GM12878 (cell line): Measurements from ENCODE around the gene MIR17HG. TPM values are rescaled to one million over a fixed set of nuclear protein-coding genes. Genes with fewer than 3 reads are reported as not detected.

Source experiments
- ATAC-seq: fragments of 200-7000 bp; cut with Tn5 transposase; 3 replicates; pipeline ENCODE4 v1.9.1; 2020; ENCODE audit warnings: mild to moderate bottlenecking, moderate library complexity
- BruUV-seq: library from RNA; stranded (reverse); fragments of 400-500 nt; replicated peaks from 2 replicates; lab custom pipeline; 2021; lab: Mats Ljungman, UMichigan
- CTCF ChIA-PET: fragments of 300-600 bp; sonication (Branson Sonifier 250); formaldehyde crosslinking; extraction: SDS; loops from one replicate; lab custom pipeline; 2021; ENCODE audit warnings: inconsistent platforms; lab: Yijun Ruan, JAX
- POLR2A ChIA-PET: fragments of 350-600 bp; formaldehyde crosslinking; extraction: SDS; loops from one replicate; lab custom pipeline; 2021; ENCODE audit warnings: inconsistent platforms; lab: Charles Lee
- RAD21 ChIA-PET: fragments of 300-600 bp; sonication (Branson Sonifier 250); formaldehyde crosslinking; loops from one replicate; lab custom pipeline; 2023; ENCODE audit warnings: antibody characterized with exemption; ENCODE audit not compliant: unreplicated experiment; lab: Charles Lee
- SMC1A ChIA-PET: fragments of 300-600 bp; sonication (Branson Sonifier 250); formaldehyde crosslinking; loops from one replicate; lab custom pipeline; 2023; ENCODE audit not compliant: unreplicated experiment, uncharacterized antibody; lab: Charles Lee
- DNase-seq: peaks from one replicate; pipeline ENCODE4 v3.0.0-alpha.2; 2011; ENCODE audit warnings: low read depth, low spot score
- FAIRE-seq: peaks from 3 replicates; lab custom pipeline; 2011; peaks lifted over from hg19 to GRCh38; lab: Jason Lieb, UNC
- H2AFZ ChIP-seq: 2 replicates; pipeline ENCODE4 v1.6.0; 2011; ENCODE audit warnings: low read depth, low read length, control low read depth; ENCODE audit not compliant: control insufficient read depth
- H3K27ac ChIP-seq: 2 replicates; pipeline ENCODE4 v1.5.1; 2011; ENCODE audit warnings: control low read depth; ENCODE audit not compliant: control insufficient read depth, insufficient read depth
- H3K27me3 ChIP-seq, 2 experiments: replicated peaks in 1 of 2; 2 replicates each; pipeline versions ENCODE4 v1.6.0 to v1.6.1; 2011; ENCODE audit warnings: low read length in 1 of 2; ENCODE audit not compliant: control insufficient read depth in 2 of 2, insufficient read depth in 2 of 2
- H3K36me3 ChIP-seq, 2 experiments: 2 replicates each; pipeline ENCODE4 v1.5.1; 2011; ENCODE audit warnings: low read length in 1 of 2; ENCODE audit not compliant: control insufficient read depth in 2 of 2, insufficient read depth in 2 of 2
- H3K4me1 ChIP-seq: 2 replicates; pipeline ENCODE4 v1.6.1; 2011; ENCODE audit warnings: mild to moderate bottlenecking, low read length, moderate library complexity, mixed read lengths; ENCODE audit not compliant: control insufficient read depth, insufficient read depth
- H3K4me2 ChIP-seq: 2 replicates; pipeline ENCODE4 v1.6.0; 2011; ENCODE audit warnings: control low read depth; ENCODE audit not compliant: control insufficient read depth, insufficient read depth
- H3K4me3 ChIP-seq: fragments of 200-600 bp; sonication (generic); 2 replicates; pipeline ENCODE4 v1.5.1; 2016
- H3K79me2 ChIP-seq: 2 replicates; pipeline ENCODE4 v1.6.0; 2011; ENCODE audit warnings: low read length; ENCODE audit not compliant: control insufficient read depth, insufficient read depth
- H3K9ac ChIP-seq: 2 replicates; pipeline ENCODE4 v1.8.0; 2011; ENCODE audit warnings: low read length, control low read depth, mixed read lengths; ENCODE audit not compliant: control insufficient read depth, insufficient read depth
- H3K9me3 ChIP-seq: replicated peaks from 3 replicates; pipeline ENCODE4 v1.5.1; 2011; ENCODE audit warnings: mild to moderate bottlenecking, low read length; ENCODE audit not compliant: control insufficient read depth, insufficient read depth
- H4K20me1 ChIP-seq: 2 replicates; pipeline ENCODE4 v1.6.0; 2011; ENCODE audit not compliant: control insufficient read depth, insufficient read depth
- CTCF ChIP-seq, 3 experiments: IDR thresholded peaks in 2 of 3; conservative IDR thresholded peaks in 1 of 3; 2 replicates each; pipeline ENCODE4 v1.5.1; 2011; ENCODE audit warnings: low read depth in 3 of 3, low read length in 3 of 3, mild to moderate bottlenecking in 3 of 3, control low read depth in 2 of 3, moderate library complexity in 2 of 3, inconsistent platforms in 1 of 3, mixed read lengths in 1 of 3; ENCODE audit not compliant: control insufficient read depth in 2 of 3, insufficient read depth in 1 of 3; ENCODE audit errors: extremely low read depth in 1 of 3
- RAD21 ChIP-seq: IDR thresholded peaks from 2 replicates; pipeline ENCODE4 v1.6.1; 2011; ENCODE audit warnings: mild to moderate bottlenecking, low read depth, low read length, moderate library complexity; ENCODE audit not compliant: insufficient read depth
- SMC3 ChIP-seq: IDR thresholded peaks from 2 replicates; pipeline ENCODE4 v1.6.1; 2011; ENCODE audit warnings: low read length, improper control_type of control experiment, borderline replicate concordance
- ZNF687 ChIP-seq: fragments of 450-650 bp; IDR thresholded peaks from 2 replicates; pipeline ENCODE4 v1.6.1; 2017; ENCODE audit warnings: mild to moderate bottlenecking, moderate library complexity
- in situ Hi-C: fragments of 300-500 bp; cut with MboI; formaldehyde crosslinking; loops from 9 replicates; pipeline ENCODE4 v1.14.3; 2018; ENCODE audit warnings: mixed read lengths
- intact Hi-C: fragments of 100-400 bp; cut with micrococcal nuclease; formaldehyde crosslinking; loops from one replicate; pipeline ENCODE4 v1.14.2; 2022; ENCODE audit not compliant: unreplicated experiment
- polyA plus RNA-seq, 11 experiments: library from polyadenylated mRNA; depleted of rRNA in 4 of 11; unstranded in 6 of 11; stranded (reverse) in 5 of 11; fragments of >200 nt; fragmentation: Nextera tagmentation in 4 of 11; fragmentation: Illumina TruSeq in 1 of 11; extraction: Ambion mirVana in 4 of 11; extraction: Trizol in 1 of 11; gene quantifications; 1 replicate in 1 of 11; 2 replicates in 10 of 11; pipeline versions ENCODE4 v1.2.1 to v1.2.3, GENCODE V29; 2011 to 2016; ENCODE audit warnings: inconsistent platforms in 2 of 11, missing spikeins in 2 of 11, low read depth in 1 of 11
- total RNA-seq, 4 experiments: library from RNA; depleted of rRNA in 3 of 4; stranded (reverse); fragments of >200 nt in 3 of 4; fragmentation: Illumina TruSeq in 1 of 4; extraction: Trizol in 1 of 4; gene quantifications; 2 replicates each; pipeline versions ENCODE4 v1.2.1 to v1.2.3, GENCODE V29; 2013 to 2021

Gene MIR17HG
- total and polyA plus RNA-seq, 10 of the 15 experiments (the other 5 are each of a cell fraction or from before 2014, with no cell fraction given) = 4.4 to 37.7 (median 15.1) TPM

- ChIA-PET SMC1A (interaction anchor here (1.0 to 5.1 kb wide), 8 partner anchors 9 to 342 kb away, joined by 3 to 38 read pairs (median 3); no protein-coding TSS in a partner anchor), POLR2A (no interaction called here), RAD21 (interaction anchor here (0.7 to 2.2 kb wide), 8 partner anchors 17 to 401 kb away, joined by 3 to 10 read pairs (median 3); partner anchors contain the start of gene GPC5), CTCF (interaction anchor here (0.7 to 4.7 kb wide), 23 partner anchors 8 to 1191 kb away, joined by 3 to 69 read pairs (median 4); partner anchors contain the start of gene GPC5)
- BruUV-seq = no TSS peak
- DNase-seq = no peak
- Histone ChIP-seq H3K27ac (no peak overlapping the region), H3K36me3 (no peaks in the 10 kb centered on the region), H3K9me3 (no peaks in the 10 kb centered on the region), H3K4me2 (no peak overlapping the region), H3K4me1 (no peaks in the 10 kb centered on the region), H3K27me3 (no peaks in the 10 kb centered on the region), H2AFZ (no peak overlapping the region), H3K9ac (no peak overlapping the region), H3K79me2 (no peaks in the 10 kb centered on the region), H4K20me1 (no peaks in the 10 kb centered on the region), H3K4me3 (no peak overlapping the region)
- in situ Hi-C loops (no loop called here), intact Hi-C loops (loop anchor here (1.0 to 5.0 kb wide), 2 partner anchors 25 to 196 kb away; no protein-coding TSS in a partner anchor)
- no peak for FAIRE-seq
- ATAC-seq = peak; percentile 42; the same call in 1 of the 3 replicates
- TF ChIP-seq RAD21 (peak; percentile 62), SMC3 (peak; percentile 45; the same call in 1 of the 2 replicates), CTCF (IDR thresholded peaks at IDR 0.05 in 2 of 3, conservative IDR thresholded peaks at IDR 0.05 in 1 of 3; ENCODE audit: control insufficient read depth in 2 of 3, extremely low read depth in 1 of 3, insufficient read depth in 1 of 3, low read depth in 3 of 3, low read length in 3 of 3) (peak; percentile 34 to 53 (median 52); a peak in 5 of 6 replicates), ZNF687 (no peak)
Observed at GRCh38 chr13:91381371-91381770, 33.9 kb downstream of the MIR17HG start.
